Mesenchymal stem cell (in vitro differentiated cells and primary cell): ENCODE measurements around the gene KRTAP4-4.
A peak's percentile ranks its signal among the peaks of the same experiment; 100 is the strongest.

Source experiments
- DNase-seq: peaks from one replicate; pipeline ENCODE4 v3.0.0-alpha.2; 2013
- H2AFZ ChIP-seq: one replicate; pipeline ENCODE4 v1.6.1; 2013; ENCODE audit warnings: low read depth, mild to moderate bottlenecking, control low read depth, inconsistent platforms, low read length, moderate library complexity
- H2AK5ac ChIP-seq: 2 replicates; pipeline ENCODE4 v1.6.1; 2013; ENCODE audit warnings: low read length, moderate library complexity, mild to moderate bottlenecking, inconsistent platforms; ENCODE audit not compliant: severe bottlenecking
- H2BK120ac ChIP-seq: one replicate; pipeline ENCODE4 v1.6.1; 2013; ENCODE audit warnings: low read depth, mild to moderate bottlenecking, inconsistent platforms, low read length, moderate library complexity
- H2BK12ac ChIP-seq, 2 experiments: one replicate each; pipeline ENCODE4 v1.6.1; 2013; ENCODE audit warnings: inconsistent platforms in 2 of 2, low read length in 2 of 2, mild to moderate bottlenecking in 2 of 2, moderate library complexity in 2 of 2, control low read depth in 1 of 2
- H2BK15ac ChIP-seq: one replicate; pipeline ENCODE4 v1.6.1; 2013; ENCODE audit warnings: mild to moderate bottlenecking, low read depth, inconsistent platforms; ENCODE audit not compliant: poor library complexity, severe bottlenecking
- H2BK5ac ChIP-seq: 2 replicates; pipeline ENCODE4 v1.6.1; 2013; ENCODE audit warnings: low read depth, mild to moderate bottlenecking, low read length, control low read depth, inconsistent platforms; ENCODE audit not compliant: poor library complexity, severe bottlenecking
- H3K14ac ChIP-seq, 2 experiments: one replicate each; pipeline ENCODE4 v1.6.1; 2013; ENCODE audit warnings: inconsistent platforms in 2 of 2, low read length in 2 of 2, control low read depth in 1 of 2, mild to moderate bottlenecking in 1 of 2, moderate library complexity in 1 of 2
- H3K18ac ChIP-seq, 2 experiments: one replicate each; pipeline ENCODE4 v1.6.1; 2013; ENCODE audit warnings: inconsistent platforms in 2 of 2, low read length in 2 of 2, control low read depth in 1 of 2, low read depth in 1 of 2, mild to moderate bottlenecking in 1 of 2
- H3K23ac ChIP-seq, 2 experiments: one replicate each; pipeline ENCODE4 v1.6.1; 2013; ENCODE audit warnings: inconsistent platforms in 2 of 2, low read length in 2 of 2, mild to moderate bottlenecking in 2 of 2, moderate library complexity in 2 of 2, control low read depth in 1 of 2
- H3K27ac ChIP-seq: 2 replicates; pipeline ENCODE4 v1.5.1; 2013; ENCODE audit warnings: mild to moderate bottlenecking, moderate library complexity, low read length, control low read depth, inconsistent platforms; ENCODE audit not compliant: poor library complexity, severe bottlenecking
- H3K27me3 ChIP-seq, 2 experiments: 2 replicates each; pipeline versions ENCODE4 v1.6.1 to v1.7.0; 2013; ENCODE audit warnings: low read length in 2 of 2, mild to moderate bottlenecking in 2 of 2, moderate library complexity in 2 of 2, control low read depth in 1 of 2, inconsistent platforms in 1 of 2; ENCODE audit not compliant: control insufficient read depth in 1 of 2, insufficient read depth in 1 of 2
- H3K36me3 ChIP-seq, 2 experiments: 2 replicates each; pipeline versions ENCODE4 v1.6.1 to v1.7.0; 2013; ENCODE audit warnings: low read length in 2 of 2, control low read depth in 1 of 2, inconsistent platforms in 1 of 2, low read depth in 1 of 2, mild to moderate bottlenecking in 1 of 2; ENCODE audit not compliant: insufficient read depth in 2 of 2, control insufficient read depth in 1 of 2
- H3K4ac ChIP-seq, 2 experiments: one replicate each; pipeline ENCODE4 v1.6.1; 2013; ENCODE audit warnings: inconsistent platforms in 2 of 2, low read length in 2 of 2, mild to moderate bottlenecking in 2 of 2, moderate library complexity in 2 of 2, control low read depth in 1 of 2, low read depth in 1 of 2
- H3K4me1 ChIP-seq: 2 replicates; pipeline ENCODE4 v1.6.1; 2013; ENCODE audit warnings: low read depth, low read length, control low read depth; ENCODE audit not compliant: control insufficient read depth, insufficient read depth
- H3K4me2 ChIP-seq: 2 replicates; pipeline ENCODE4 v1.6.1; 2013; ENCODE audit warnings: low read length, mild to moderate bottlenecking, inconsistent platforms; ENCODE audit not compliant: poor library complexity, severe bottlenecking
- H3K4me3 ChIP-seq, 2 experiments: 2 replicates each; pipeline versions ENCODE4 v1.5.1 to v1.7.0; 2013; ENCODE audit warnings: low read length in 2 of 2, mild to moderate bottlenecking in 2 of 2, control low read depth in 1 of 2, low read depth in 1 of 2; ENCODE audit not compliant: insufficient read depth in 1 of 2
- H3K79me1 ChIP-seq: replicated peaks from 2 replicates; pipeline ENCODE4 v1.6.1; 2013; ENCODE audit warnings: mild to moderate bottlenecking, control low read depth, low read length, inconsistent platforms; ENCODE audit not compliant: poor library complexity, severe bottlenecking
- H3K9ac ChIP-seq: 2 replicates; pipeline ENCODE4 v1.7.0; 2013; ENCODE audit warnings: mild to moderate bottlenecking, low read length, moderate library complexity
- H3K9me3 ChIP-seq: 2 replicates; pipeline ENCODE4 v1.7.0; 2013; ENCODE audit warnings: mild to moderate bottlenecking, low read length; ENCODE audit not compliant: control insufficient read depth
- H4K8ac ChIP-seq: one replicate; pipeline ENCODE4 v1.6.1; 2013; ENCODE audit warnings: inconsistent platforms, mild to moderate bottlenecking, low read length, moderate library complexity
- H4K91ac ChIP-seq: one replicate; pipeline ENCODE4 v1.6.1; 2013; ENCODE audit warnings: mild to moderate bottlenecking, low read length, inconsistent platforms
- WGBS: methylation state at CpG from one replicate; pipeline ENCODE4 v1.1.7; 2013; ENCODE audit warnings: mixed read lengths; 5-methylcytosine and 5-hydroxymethylcytosine counted together

KRTAP4-4 gene

DNA sequence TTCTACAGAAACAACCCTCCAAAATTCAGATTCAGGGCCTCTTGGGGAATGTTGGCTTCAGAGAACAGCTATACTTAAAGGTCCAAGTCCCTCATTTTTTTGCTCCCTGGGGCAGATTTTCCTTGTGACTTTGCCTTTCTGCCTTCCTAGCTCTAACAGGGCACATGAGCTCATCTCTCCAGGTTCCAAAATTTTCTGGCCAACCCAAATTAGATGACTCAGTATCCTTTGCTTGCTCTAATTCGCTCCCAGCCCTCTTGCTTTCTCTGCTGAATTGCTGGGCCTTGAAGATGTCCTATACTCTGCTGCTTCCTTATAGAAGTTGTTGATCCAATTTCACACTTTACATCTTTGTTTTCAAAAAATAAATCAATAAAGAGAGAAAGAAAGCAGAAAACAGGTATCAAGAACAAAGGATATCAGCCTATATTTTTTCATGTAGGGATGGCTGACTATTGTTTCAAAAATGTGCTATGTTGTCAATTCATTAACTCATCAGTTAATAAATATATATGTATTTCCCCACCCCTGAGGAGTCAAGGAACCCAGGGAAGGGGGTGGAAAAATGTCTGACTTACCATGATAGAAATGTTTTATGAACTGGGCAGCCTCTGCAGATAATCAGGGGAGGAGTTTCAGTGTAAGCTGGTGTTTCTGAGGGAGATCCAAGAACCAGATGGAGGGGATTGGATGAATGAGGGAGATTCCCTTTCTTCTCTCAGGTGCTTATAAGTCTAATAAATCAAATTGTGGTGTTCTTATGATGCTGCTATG, 18.5 kb upstream of the KRTAP4-4 start:
- 86% methylated on average over 1 of the region's 1 CpG for WGBS

DNA sequence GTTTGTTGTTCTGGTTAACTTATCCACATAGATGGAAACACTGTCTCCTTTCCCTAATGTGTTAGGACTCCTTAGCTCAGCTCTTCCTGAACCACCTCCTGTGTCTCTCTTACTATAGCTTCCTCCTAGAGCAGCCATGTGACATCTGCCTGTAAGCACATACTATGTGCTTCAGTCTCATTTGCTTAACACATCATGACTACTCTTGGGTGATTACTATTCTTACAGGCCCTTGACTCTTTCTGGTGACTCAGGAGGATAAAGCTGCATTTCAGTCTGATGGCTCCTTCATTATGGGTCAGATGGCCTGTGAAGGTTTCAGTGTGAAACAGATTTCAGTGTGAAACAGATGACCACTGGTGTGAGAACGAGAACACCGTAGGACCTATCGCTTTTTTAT, 17.8 kb upstream of the KRTAP4-4 start:
- no peak overlapping the region for H2BK5ac ChIP-seq
- WGBS = 71% methylated on average over 1 of the region's 3 CpGs
- H3K27ac ChIP-seq = no peak overlapping the region

More for the DNA sequence above, 18.5 kb upstream of the KRTAP4-4 start:
- peak overlapping the region; percentile 44 for H3K27ac ChIP-seq
- no peak overlapping the region for H2BK12ac ChIP-seq
- no peak overlapping the region for H4K91ac ChIP-seq
- no peak overlapping the region for H2BK15ac ChIP-seq
- no peak overlapping the region for H4K8ac ChIP-seq
- no peak overlapping the region for H3K14ac ChIP-seq
- H2AFZ ChIP-seq = no peak overlapping the region
- H3K4me1 ChIP-seq = peaks cover 4% of the 10 kb centered on the region
- H3K79me1 ChIP-seq = no peaks in the 10 kb centered on the region
- peak overlapping the region; percentile 83 for H3K9ac ChIP-seq
- no peak overlapping the region for H3K4me3 ChIP-seq
- no peak overlapping the region for H3K23ac ChIP-seq
- H3K4ac ChIP-seq = no peak overlapping the region
- DNase-seq = no peak
- no peak overlapping the region for H2BK5ac ChIP-seq
- no peak overlapping the region for H2BK120ac ChIP-seq
- no peaks in the 10 kb centered on the region for H3K36me3 ChIP-seq
- H2AK5ac ChIP-seq = no peak overlapping the region
- no peak overlapping the region for H3K18ac ChIP-seq
- no peaks in the 10 kb centered on the region for H3K9me3 ChIP-seq
- no peaks in the 10 kb centered on the region for H3K27me3 ChIP-seq
- no peak overlapping the region for H3K4me2 ChIP-seq

DNA sequence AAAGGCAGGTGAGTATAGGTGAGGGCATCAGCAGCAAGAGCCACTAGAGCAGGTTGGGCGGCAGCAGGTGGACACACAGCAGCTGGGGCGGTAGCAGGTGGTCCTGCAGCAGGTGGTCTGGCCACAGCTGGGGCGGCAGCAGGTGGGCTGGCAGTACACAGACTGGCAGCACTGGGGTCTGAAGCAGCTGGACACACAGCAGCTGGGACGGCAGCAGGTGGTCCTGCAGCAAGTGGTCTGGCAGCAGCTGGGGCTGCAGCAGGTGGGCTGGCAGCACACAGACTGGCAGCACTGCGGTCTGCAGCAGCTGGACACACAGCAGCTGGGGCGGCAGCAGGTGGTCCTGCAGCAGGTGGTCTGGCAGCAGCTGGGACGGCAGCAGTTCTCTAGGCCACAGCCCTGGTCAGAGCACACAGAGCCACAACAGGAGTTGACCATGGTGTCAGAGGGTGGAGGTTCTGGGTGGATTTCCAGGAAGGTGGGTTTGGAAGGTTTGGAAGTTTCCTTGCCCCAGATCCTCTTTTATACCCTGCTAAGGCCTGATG, 17.3 kb upstream of the KRTAP4-4 start, which contains the start of gene KRTAP4-2:
Gene KRTAP4-2 (minus strand): TSS at position 495 of the 545 bp plus-strand sequence. CDS start 57 bp downstream, at position 438.
- Histone ChIP-seq H2AK5ac (no peak within 1 kb of the TSS), H3K4me1 (peaks cover 4% of the 10 kb centered on the region), H2BK12ac (no peak within 1 kb of the TSS), H3K23ac (no peak within 1 kb of the TSS), H3K36me3 (no peaks in the 10 kb centered on the region), H3K79me1 (no peaks in the 10 kb centered on the region), H4K91ac (no peak within 1 kb of the TSS), H3K9me3 (no peaks in the 10 kb centered on the region), H2BK5ac (no peak within 1 kb of the TSS), H3K9ac (peak within 1 kb of the TSS; percentile 83), H3K4me3 (no peak within 1 kb of the TSS), H2BK15ac (no peak within 1 kb of the TSS), H2AFZ (no peak within 1 kb of the TSS), H3K14ac (peak within 1 kb of the TSS in 1 of 2 experiments; percentile 41), H4K8ac (no peak within 1 kb of the TSS), H3K4me2 (no peak within 1 kb of the TSS), H3K18ac (no peak within 1 kb of the TSS), H2BK120ac (no peak within 1 kb of the TSS), H3K27ac (peak within 1 kb of the TSS; percentile 8), H3K27me3 (no peaks in the 10 kb centered on the region), H3K4ac (no peak within 1 kb of the TSS)
- WGBS = 89% methylated on average over 6 of the region's 7 CpGs
- no peak for DNase-seq

More for the DNA sequence above, 17.8 kb upstream of the KRTAP4-4 start:
- Histone ChIP-seq H2AFZ (no peak overlapping the region), H3K9ac (peak overlapping the region; percentile 83), H3K4me1 (peaks cover 4% of the 10 kb centered on the region), H3K4me2 (no peak overlapping the region), H3K14ac (no peak overlapping the region), H3K36me3 (no peaks in the 10 kb centered on the region), H3K9me3 (no peaks in the 10 kb centered on the region), H3K4me3 (no peak overlapping the region), H2BK120ac (no peak overlapping the region), H2BK15ac (no peak overlapping the region), H3K79me1 (no peaks in the 10 kb centered on the region), H3K27me3 (no peaks in the 10 kb centered on the region), H4K8ac (no peak overlapping the region), H3K4ac (no peak overlapping the region), H3K18ac (no peak overlapping the region), H2AK5ac (no peak overlapping the region), H3K23ac (no peak overlapping the region), H2BK12ac (no peak overlapping the region), H4K91ac (no peak overlapping the region)
- peak; percentile 5 for DNase-seq

DNA sequence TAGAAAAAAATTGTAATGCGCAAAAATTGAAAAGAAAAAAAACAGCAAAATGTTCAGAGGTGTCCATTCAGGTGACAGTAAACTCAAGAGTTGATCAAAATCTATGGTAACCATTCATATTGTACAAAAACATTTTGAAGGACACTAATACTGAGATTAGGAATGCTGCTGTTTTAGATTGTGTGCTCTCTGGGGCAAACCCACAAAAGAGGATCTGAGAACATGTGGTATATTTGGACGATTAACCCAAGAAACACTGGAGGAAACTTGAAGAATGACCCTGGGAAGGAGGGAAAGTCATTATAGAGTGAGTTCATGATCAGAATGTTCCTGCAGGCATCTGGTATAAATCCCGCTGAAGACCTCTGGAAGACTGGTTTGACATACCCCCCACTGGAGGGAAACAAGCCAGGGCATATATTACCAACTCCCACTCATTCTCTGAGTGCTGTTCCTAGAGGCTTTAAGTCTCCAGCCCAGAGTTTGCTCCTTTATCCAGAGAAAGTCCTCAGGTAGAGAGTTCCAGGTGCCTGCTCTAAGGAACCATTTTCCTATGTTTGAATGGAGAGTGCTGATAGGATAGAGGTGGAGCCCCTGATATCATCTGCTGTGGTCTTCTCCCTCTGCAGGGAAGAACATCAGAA, 16.3 kb upstream of the KRTAP4-4 start:
- H3K9ac ChIP-seq = no peak overlapping the region
- H2BK120ac ChIP-seq = no peak overlapping the region
- H3K9me3 ChIP-seq = no peaks in the 10 kb centered on the region
- no peak overlapping the region for H2AK5ac ChIP-seq
- H3K4me1 ChIP-seq = peaks cover 4% of the 10 kb centered on the region
- H3K4me2 ChIP-seq = no peak overlapping the region
- H2AFZ ChIP-seq = no peak overlapping the region
- no peaks in the 10 kb centered on the region for H3K27me3 ChIP-seq
- H3K4me3 ChIP-seq = no peak overlapping the region
- H2BK5ac ChIP-seq = no peak overlapping the region
- H4K91ac ChIP-seq = no peak overlapping the region
- H2BK15ac ChIP-seq = no peak overlapping the region
- no peak for DNase-seq
- H3K14ac ChIP-seq = no peak overlapping the region
- no peaks in the 10 kb centered on the region for H3K79me1 ChIP-seq
- H4K8ac ChIP-seq = no peak overlapping the region
- H3K4ac ChIP-seq = no peak overlapping the region
- 84% methylated on average over 2 of the region's 3 CpGs for whole genome bisulfite sequencing
- H3K18ac ChIP-seq = no peak overlapping the region
- no peak overlapping the region for H2BK12ac ChIP-seq
- no peaks in the 10 kb centered on the region for H3K36me3 ChIP-seq
- H3K23ac ChIP-seq = no peak overlapping the region
- no peak overlapping the region for H3K27ac ChIP-seq
